ENCODE measurements around the gene HNRNPR.
A peak's percentile ranks its signal among the peaks of the same experiment; 100 is the strongest.

HNRNPR gene

GRCh38 chr1:23290836-23291565 is 53.1 kb downstream of the HNRNPR start:
- no peak for TF ChIP-seq CTCF (IDR thresholded peaks at IDR 0.05; ENCODE audit: low read depth, low read length)
- no peak for DNase-seq (ENCODE audit: low read depth in 2 of 2)
- no peak overlapping the region for H3K4me3 ChIP-seq (replicated peaks in 1 of 2; ENCODE audit: low read depth in 2 of 2, low read length in 2 of 2)

GRCh38 chr1:23288671-23289070 is 55.4 kb downstream of the HNRNPR start:
- peak in 1 of 2 donors; percentile 10 for DNase-seq (ENCODE audit: low read depth in 2 of 2)
- no peak for TF ChIP-seq CTCF (IDR thresholded peaks at IDR 0.05; ENCODE audit: low read depth, low read length)
- no peak overlapping the region for H3K4me3 ChIP-seq (replicated peaks in 1 of 2; ENCODE audit: low read depth in 2 of 2, low read length in 2 of 2)

- no peak for TF ChIP-seq CTCF (IDR thresholded peaks at IDR 0.05; ENCODE audit: low read depth, low read length)
- DNase-seq (ENCODE audit: low read depth in 2 of 2) = no peak
- no peak overlapping the region for H3K4me3 ChIP-seq (replicated peaks in 1 of 2; ENCODE audit: low read depth in 2 of 2, low read length in 2 of 2)
Measured at GRCh38 chr1:23288201-23288600, 55.9 kb downstream of the HNRNPR start.

- DNase-seq (ENCODE audit: low read depth in 2 of 2) = no peak
- H3K4me3 ChIP-seq (replicated peaks in 1 of 2; ENCODE audit: low read depth in 2 of 2, low read length in 2 of 2) = no peak overlapping the region
- TF ChIP-seq CTCF (IDR thresholded peaks at IDR 0.05; ENCODE audit: low read depth, low read length) = no peak
Measured at GRCh38 chr1:23286401-23286800, 57.7 kb downstream of the HNRNPR start.

GRCh38 chr1:23283667-23284602 is 60.1 kb downstream of the HNRNPR start:
- peak in 1 of 2 donors; percentile 59 for DNase-seq (ENCODE audit: low read depth in 2 of 2)
- H3K4me3 ChIP-seq (replicated peaks in 1 of 2; ENCODE audit: low read depth in 2 of 2, low read length in 2 of 2) = no peak overlapping the region
- TF ChIP-seq CTCF (IDR thresholded peaks at IDR 0.05; ENCODE audit: low read depth, low read length) = no peak

- no peak overlapping the region for H3K4me3 ChIP-seq (replicated peaks in 1 of 2; ENCODE audit: low read depth in 2 of 2, low read length in 2 of 2)
- no peak for TF ChIP-seq CTCF (IDR thresholded peaks at IDR 0.05; ENCODE audit: low read depth, low read length)
- DNase-seq (ENCODE audit: low read depth in 2 of 2) = peak; percentile 67 to 82
Measured at GRCh38 chr1:23282957-23283356, 61.1 kb downstream of the HNRNPR start.
